Caco-2 (cell line): ENCODE measurements around the gene UNC80. TPM values are rescaled to one million over a fixed set of nuclear protein-coding genes. Genes with fewer than 3 reads are reported as not detected.

Experiments
- BruUV-seq: library from RNA; stranded (reverse); fragments of 400-500 nt; replicated peaks from 2 replicates; lab custom pipeline; 2021; lab: Mats Ljungman, UMichigan
- CTCF ChIA-PET: fragments of 300-600 bp; sonication (Branson Sonifier 250); formaldehyde crosslinking; loops from one replicate; lab custom pipeline; 2022; ENCODE audit warnings: antibody characterized with exemption; lab: Charles Lee
- POLR2A ChIA-PET: fragments of 300-600 bp; sonication (Branson Sonifier 250); formaldehyde crosslinking; loops from one replicate; lab custom pipeline; 2022; ENCODE audit warnings: antibody characterized with exemption; lab: Charles Lee
- DNase-seq, 2 experiments: peaks; one replicate each; pipeline versions ENCODE4 v3.0.0 to v3.0.0-alpha.2; 2020 to 2022
- H3K27me3 ChIP-seq: replicated peaks from 2 replicates; pipeline ENCODE4 v1.6.0; 2011; ENCODE audit warnings: low read length; ENCODE audit not compliant: control insufficient read depth, insufficient read depth
- H3K36me3 ChIP-seq: 2 replicates; pipeline ENCODE4 v1.5.1; 2011; ENCODE audit warnings: low read length; ENCODE audit not compliant: control insufficient read depth, insufficient read depth
- H3K4me1 ChIP-seq: fragments of 250-450 bp; sonication (Bioruptor Pico); 2 replicates; pipeline ENCODE4 v1.5.1; 2020; ENCODE audit warnings: mild to moderate bottlenecking
- H3K4me3 ChIP-seq: 2 replicates; pipeline ENCODE4 v1.5.1; 2011; ENCODE audit warnings: low read depth, mild to moderate bottlenecking, control low read depth, low read length
- H3K9me3 ChIP-seq: fragments of 250-450 bp; sonication (Bioruptor Pico); 2 replicates; pipeline ENCODE4 v1.5.1; 2020; ENCODE audit warnings: mild to moderate bottlenecking, moderate library complexity
- H3K27ac Mint-ChIP-seq: one replicate; pipeline ENCODE4 v1.8.0; 2022; ENCODE audit warnings: mixed read lengths; ENCODE audit not compliant: unreplicated experiment
- H3K27me3 Mint-ChIP-seq: one replicate; pipeline ENCODE4 v1.8.0; 2022; ENCODE audit warnings: mixed read lengths; ENCODE audit not compliant: insufficient read depth, unreplicated experiment
- H3K36me3 Mint-ChIP-seq: one replicate; pipeline ENCODE4 v1.8.0; 2022; ENCODE audit warnings: mild to moderate bottlenecking, mixed read lengths; ENCODE audit not compliant: insufficient read depth, unreplicated experiment
- H3K4me1 Mint-ChIP-seq: one replicate; pipeline ENCODE4 v1.8.0; 2022; ENCODE audit warnings: low read depth, mixed read lengths; ENCODE audit not compliant: unreplicated experiment
- H3K4me3 Mint-ChIP-seq: one replicate; pipeline ENCODE4 v1.8.0; 2022; ENCODE audit warnings: mild to moderate bottlenecking, moderate library complexity, mixed read lengths; ENCODE audit not compliant: unreplicated experiment
- H3K9me3 Mint-ChIP-seq: one replicate; pipeline ENCODE4 v1.8.0; 2022; ENCODE audit warnings: mixed read lengths; ENCODE audit not compliant: unreplicated experiment
- CTCF ChIP-seq, 2 experiments: fragments of 200-600 bp in 1 of 2; IDR thresholded peaks; 1 replicate in 1 of 2; 2 replicates in 1 of 2; pipeline versions ENCODE4 v1.5.1 to v1.8.0; 2011 to 2022; ENCODE audit warnings: antibody characterized with exemption in 1 of 2, control low read depth in 1 of 2, inconsistent platforms in 1 of 2, low read depth in 1 of 2, low read length in 1 of 2, mild to moderate bottlenecking in 1 of 2, moderate library complexity in 1 of 2; ENCODE audit not compliant: insufficient read depth in 1 of 2, severe bottlenecking in 1 of 2, unreplicated experiment in 1 of 2
- intact Hi-C: fragments of 100-400 bp; cut with micrococcal nuclease; formaldehyde crosslinking; loops from one replicate; pipeline ENCODE4 v1.10.0; 2022; ENCODE audit not compliant: unreplicated experiment
- total RNA-seq: library from RNA; stranded (reverse); gene quantifications from 2 replicates; pipeline ENCODE4 v1.2.3, GENCODE V29; 2022

UNC80 gene
- total RNA-seq, 1 experiment from 2014 or later = not detected

- H3K27ac Mint-ChIP-seq = no peak overlapping the region
- Histone ChIP-seq H3K4me3 (no peak overlapping the region), H3K27me3 (no peaks in the 10 kb centered on the region), H3K36me3 (no peaks in the 10 kb centered on the region), H3K4me1 (no peaks in the 10 kb centered on the region), H3K9me3 (no peaks in the 10 kb centered on the region)
- intact Hi-C loops = no loop called here
- H3K4me3 Mint-ChIP-seq = no peak overlapping the region
- no peak for TF ChIP-seq CTCF (IDR thresholded peaks at IDR 0.05; ENCODE audit: insufficient read depth in 1 of 2, low read depth in 1 of 2, low read length in 1 of 2, severe bottlenecking in 1 of 2, unreplicated experiment in 1 of 2)
- H3K36me3 Mint-ChIP-seq = no peaks in the 10 kb centered on the region
- CTCF ChIA-PET = no interaction called here
- no peak for DNase-seq
- POLR2A ChIA-PET = no interaction called here
- no peaks in the 10 kb centered on the region for H3K4me1 Mint-ChIP-seq
- no peaks in the 10 kb centered on the region for H3K9me3 Mint-ChIP-seq
- BruUV-seq = no TSS peak
- no peaks in the 10 kb centered on the region for H3K27me3 Mint-ChIP-seq
Measured at GRCh38 chr2:209809256-209809655, 37.6 kb downstream of the UNC80 start.

- no peak overlapping the region for H3K4me3 ChIP-seq
- DNase-seq = no peak
- no peaks in the 10 kb centered on the region for H3K27me3 ChIP-seq
- ChIA-PET POLR2A (no interaction called here), CTCF (no interaction called here)
- no peaks in the 10 kb centered on the region for H3K9me3 ChIP-seq
- Mint-ChIP-seq H3K27me3 (peaks cover 5% of the 10 kb centered on the region), H3K36me3 (no peaks in the 10 kb centered on the region), H3K27ac (no peak overlapping the region), H3K9me3 (no peaks in the 10 kb centered on the region), H3K4me3 (no peak overlapping the region), H3K4me1 (no peaks in the 10 kb centered on the region)
- intact Hi-C loops = no loop called here
- no peaks in the 10 kb centered on the region for H3K36me3 ChIP-seq
- no peak for TF ChIP-seq CTCF (IDR thresholded peaks at IDR 0.05; ENCODE audit: insufficient read depth in 1 of 2, low read depth in 1 of 2, low read length in 1 of 2, severe bottlenecking in 1 of 2, unreplicated experiment in 1 of 2)
- no peaks in the 10 kb centered on the region for H3K4me1 ChIP-seq
- no TSS peak for BruUV-seq
Measured at GRCh38 chr2:209817844-209818271, 46.2 kb downstream of the UNC80 start.

- no peak for TF ChIP-seq CTCF (IDR thresholded peaks at IDR 0.05; ENCODE audit: insufficient read depth in 1 of 2, low read depth in 1 of 2, low read length in 1 of 2, severe bottlenecking in 1 of 2, unreplicated experiment in 1 of 2)
- no peak for DNase-seq
- intact Hi-C loops = no loop called here
- H3K9me3 Mint-ChIP-seq = no peaks in the 10 kb centered on the region
- H3K4me3 Mint-ChIP-seq = no peak overlapping the region
- ChIA-PET CTCF (no interaction called here), POLR2A (no interaction called here)
- no peaks in the 10 kb centered on the region for H3K9me3 ChIP-seq
- no peak overlapping the region for H3K27ac Mint-ChIP-seq
- no TSS peak for BruUV-seq
- no peaks in the 10 kb centered on the region for H3K36me3 Mint-ChIP-seq
- H3K27me3 ChIP-seq = no peaks in the 10 kb centered on the region
- no peaks in the 10 kb centered on the region for H3K36me3 ChIP-seq
- no peaks in the 10 kb centered on the region for H3K4me1 Mint-ChIP-seq
- H3K4me3 ChIP-seq = no peak overlapping the region
- peaks cover 5% of the 10 kb centered on the region for H3K27me3 Mint-ChIP-seq
- no peaks in the 10 kb centered on the region for H3K4me1 ChIP-seq
Measured at GRCh38 chr2:209818939-209819338, 47.3 kb downstream of the UNC80 start.
